ENCODE data around the gene SELENOO.

SELENOO gene

GRCh38 chr22:50170453-50171318 is 30.1 kb upstream of the SELENOO start, which contains the start of gene PANX2:
PANX2 (plus strand) TSS chr22:50170731; CDS start chr22:50170731, 0 bp downstream.
- Histone ChIP-seq H3K9me3 (ENCODE audit: control insufficient read depth, low read length) (no peaks in the 10 kb centered on the region), H2BK120ac (ENCODE audit: low read depth, low read length) (peak within 1 kb of the TSS; percentile 59), H3K79me1 (replicated peaks; ENCODE audit: low read length, poor library complexity, severe bottlenecking) (no peaks in the 10 kb centered on the region), H3K27ac (ENCODE audit: low read length, poor library complexity, severe bottlenecking) (no peak within 1 kb of the TSS), H3K4me1 (ENCODE audit: control insufficient read depth, insufficient read depth, low read depth, low read length) (peaks cover 12% of the 10 kb centered on the region), H3K14ac (ENCODE audit: low read length in 2 of 2) (no peak within 1 kb of the TSS), H3K36me3 (ENCODE audit: control insufficient read depth in 1 of 2, insufficient read depth in 2 of 2, low read depth in 1 of 2, low read length in 2 of 2) (no peaks in the 10 kb centered on the region), H3K4me3 (ENCODE audit: insufficient read depth in 1 of 2, low read depth in 1 of 2, low read length in 2 of 2) (peak within 1 kb of the TSS; percentile 55 to 59), H3K27me3 (ENCODE audit: control insufficient read depth in 1 of 2, insufficient read depth in 1 of 2, low read length in 2 of 2) (peaks cover 21 to 51% of the 10 kb centered on the region in 2 experiments), H2BK5ac (ENCODE audit: low read depth, low read length, poor library complexity, severe bottlenecking) (no peak within 1 kb of the TSS), H4K8ac (ENCODE audit: low read length) (no peak within 1 kb of the TSS), H2AFZ (ENCODE audit: low read depth, low read length) (no peak within 1 kb of the TSS), H3K4ac (ENCODE audit: low read depth in 1 of 2, low read length in 2 of 2) (no peak within 1 kb of the TSS), H3K23ac (ENCODE audit: low read length in 2 of 2) (peak within 1 kb of the TSS in 1 of 2 experiments; percentile 70), H4K91ac (ENCODE audit: low read length) (peak within 1 kb of the TSS; percentile 50), H2BK15ac (ENCODE audit: low read depth, poor library complexity, severe bottlenecking) (peak within 1 kb of the TSS; percentile 48), H2AK5ac (ENCODE audit: low read length, severe bottlenecking) (no peak within 1 kb of the TSS), H2BK12ac (ENCODE audit: low read length in 2 of 2) (peak within 1 kb of the TSS in 1 of 2 experiments; percentile 60), H3K18ac (ENCODE audit: low read depth in 1 of 2, low read length in 2 of 2) (peak within 1 kb of the TSS in 1 of 2 experiments; percentile 57), H3K4me2 (ENCODE audit: low read length, poor library complexity, severe bottlenecking) (peak within 1 kb of the TSS; percentile 82), H3K9ac (ENCODE audit: low read length) (no peak within 1 kb of the TSS)
- DNase-seq: peak; percentile 14
- 9% methylated on average over 47 of the region's 105 CpGs for WGBS

DNA sequence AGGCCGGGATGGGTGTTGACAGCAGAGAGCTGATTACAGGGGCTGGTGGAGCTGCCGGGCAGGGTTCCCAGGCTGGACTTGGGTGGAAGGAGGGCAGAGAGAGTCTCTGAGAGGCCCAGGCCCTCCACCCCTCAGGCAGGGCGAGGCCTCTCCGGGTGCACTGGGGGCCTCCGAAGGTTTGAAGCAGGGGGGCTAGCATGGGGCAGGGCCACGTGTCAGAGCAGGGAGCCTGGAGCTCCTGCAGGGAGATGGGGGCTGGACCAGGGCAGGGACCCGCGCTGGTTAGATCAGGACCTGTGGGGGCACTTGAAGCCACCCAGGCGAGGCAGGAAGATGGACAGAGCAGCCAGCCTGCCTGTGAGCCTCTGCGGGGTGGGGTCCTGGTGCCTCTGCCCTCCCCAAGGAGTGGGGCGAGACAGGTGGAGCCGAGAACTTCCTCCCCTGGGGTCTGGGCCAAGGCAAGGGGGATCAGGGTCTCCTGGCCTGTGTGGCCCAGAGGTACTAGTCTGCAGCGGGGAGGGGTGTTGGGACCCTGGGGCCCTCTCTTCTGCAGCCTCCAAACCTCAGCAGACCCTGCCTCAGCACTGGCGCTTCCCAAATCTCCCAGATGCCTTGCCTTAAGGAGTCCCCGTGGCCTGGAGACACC is 29.4 kb upstream of the SELENOO start:
- Histone ChIP-seq H2AFZ (ENCODE audit: low read depth, low read length) (no peak overlapping the region), H3K27me3 (ENCODE audit: control insufficient read depth in 1 of 2, insufficient read depth in 1 of 2, low read length in 2 of 2) (peaks cover 21 to 59% of the 10 kb centered on the region in 2 experiments), H4K91ac (ENCODE audit: low read length) (no peak overlapping the region), H3K36me3 (ENCODE audit: control insufficient read depth in 1 of 2, insufficient read depth in 2 of 2, low read depth in 1 of 2, low read length in 2 of 2) (no peaks in the 10 kb centered on the region), H3K27ac (ENCODE audit: low read length, poor library complexity, severe bottlenecking) (no peak overlapping the region), H3K18ac (ENCODE audit: low read depth in 1 of 2, low read length in 2 of 2) (no peak overlapping the region), H3K4me3 (ENCODE audit: insufficient read depth in 1 of 2, low read depth in 1 of 2, low read length in 2 of 2) (no peak overlapping the region), H3K4ac (ENCODE audit: low read depth in 1 of 2, low read length in 2 of 2) (no peak overlapping the region), H3K79me1 (replicated peaks; ENCODE audit: low read length, poor library complexity, severe bottlenecking) (no peaks in the 10 kb centered on the region), H3K23ac (ENCODE audit: low read length in 2 of 2) (peak overlapping the region in 1 of 2 experiments; percentile 70), H3K14ac (ENCODE audit: low read length in 2 of 2) (no peak overlapping the region), H3K9ac (ENCODE audit: low read length) (no peak overlapping the region), H3K4me2 (ENCODE audit: low read length, poor library complexity, severe bottlenecking) (no peak overlapping the region), H2BK15ac (ENCODE audit: low read depth, poor library complexity, severe bottlenecking) (no peak overlapping the region), H4K8ac (ENCODE audit: low read length) (no peak overlapping the region), H2AK5ac (ENCODE audit: low read length, severe bottlenecking) (no peak overlapping the region), H3K9me3 (ENCODE audit: control insufficient read depth, low read length) (no peaks in the 10 kb centered on the region), H3K4me1 (ENCODE audit: control insufficient read depth, insufficient read depth, low read depth, low read length) (peaks cover 12% of the 10 kb centered on the region), H2BK120ac (ENCODE audit: low read depth, low read length) (no peak overlapping the region), H2BK12ac (ENCODE audit: low read length in 2 of 2) (no peak overlapping the region), H2BK5ac (ENCODE audit: low read depth, low read length, poor library complexity, severe bottlenecking) (no peak overlapping the region)
- no peak for DNase-seq
- WGBS: 70% methylated on average over 15 of the region's 15 CpGs

DNA sequence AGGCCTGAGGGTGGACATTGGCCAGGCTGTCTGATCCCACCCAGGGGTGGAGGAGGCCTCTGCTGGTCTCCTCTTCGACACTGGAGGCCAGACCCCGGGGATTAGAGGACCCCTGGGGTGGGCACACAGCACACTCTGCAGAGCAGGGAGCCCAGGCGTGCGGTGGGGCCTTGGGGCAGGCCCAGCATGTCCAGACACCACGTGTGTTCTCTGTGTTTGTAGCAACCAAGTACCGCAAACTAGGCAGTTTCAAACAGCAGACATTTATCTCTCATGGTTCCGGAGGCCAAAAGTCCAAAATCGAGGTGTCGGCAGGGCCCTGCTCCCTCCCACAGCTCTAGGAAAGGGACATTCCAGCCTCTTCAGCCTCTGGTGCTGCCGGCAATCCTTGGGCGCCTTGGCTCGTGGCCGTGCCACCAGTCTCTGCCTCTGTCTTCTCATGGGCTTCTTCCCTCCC is 28.8 kb upstream of the SELENOO start:
- 76% methylated on average over 13 of the region's 13 CpGs for WGBS

More for the DNA sequence above, 28.8 kb upstream of the SELENOO start:
- no peak overlapping the region for H3K14ac ChIP-seq (ENCODE audit: low read length in 2 of 2)
- no peak overlapping the region for H3K27ac ChIP-seq (ENCODE audit: low read length, poor library complexity, severe bottlenecking)
- H3K9me3 ChIP-seq (ENCODE audit: control insufficient read depth, low read length): no peaks in the 10 kb centered on the region
- no peaks in the 10 kb centered on the region for H3K36me3 ChIP-seq (ENCODE audit: control insufficient read depth in 1 of 2, insufficient read depth in 2 of 2, low read depth in 1 of 2, low read length in 2 of 2)
- DNase-seq: no peak
- no peak overlapping the region for H2BK5ac ChIP-seq (ENCODE audit: low read depth, low read length, poor library complexity, severe bottlenecking)
- H3K4me2 ChIP-seq (ENCODE audit: low read length, poor library complexity, severe bottlenecking): no peak overlapping the region
- H4K91ac ChIP-seq (ENCODE audit: low read length): no peak overlapping the region
- peaks cover 21 to 62% of the 10 kb centered on the region in 2 experiments for H3K27me3 ChIP-seq (ENCODE audit: control insufficient read depth in 1 of 2, insufficient read depth in 1 of 2, low read length in 2 of 2)
- H2BK15ac ChIP-seq (ENCODE audit: low read depth, poor library complexity, severe bottlenecking): no peak overlapping the region
- no peak overlapping the region for H2BK12ac ChIP-seq (ENCODE audit: low read length in 2 of 2)
- H2AFZ ChIP-seq (ENCODE audit: low read depth, low read length): no peak overlapping the region
- no peak overlapping the region for H2AK5ac ChIP-seq (ENCODE audit: low read length, severe bottlenecking)
- no peak overlapping the region for H3K9ac ChIP-seq (ENCODE audit: low read length)
- H3K4me3 ChIP-seq (ENCODE audit: insufficient read depth in 1 of 2, low read depth in 1 of 2, low read length in 2 of 2): no peak overlapping the region
- no peak overlapping the region for H4K8ac ChIP-seq (ENCODE audit: low read length)
- H2BK120ac ChIP-seq (ENCODE audit: low read depth, low read length): no peak overlapping the region
- no peak overlapping the region for H3K23ac ChIP-seq (ENCODE audit: low read length in 2 of 2)
- no peak overlapping the region for H3K4ac ChIP-seq (ENCODE audit: low read depth in 1 of 2, low read length in 2 of 2)
- no peak overlapping the region for H3K18ac ChIP-seq (ENCODE audit: low read depth in 1 of 2, low read length in 2 of 2)
- no peaks in the 10 kb centered on the region for H3K79me1 ChIP-seq (replicated peaks; ENCODE audit: low read length, poor library complexity, severe bottlenecking)
- H3K4me1 ChIP-seq (ENCODE audit: control insufficient read depth, insufficient read depth, low read depth, low read length): peaks cover 12% of the 10 kb centered on the region
